ENCODE measurements around the gene SSBP3.

DNA sequence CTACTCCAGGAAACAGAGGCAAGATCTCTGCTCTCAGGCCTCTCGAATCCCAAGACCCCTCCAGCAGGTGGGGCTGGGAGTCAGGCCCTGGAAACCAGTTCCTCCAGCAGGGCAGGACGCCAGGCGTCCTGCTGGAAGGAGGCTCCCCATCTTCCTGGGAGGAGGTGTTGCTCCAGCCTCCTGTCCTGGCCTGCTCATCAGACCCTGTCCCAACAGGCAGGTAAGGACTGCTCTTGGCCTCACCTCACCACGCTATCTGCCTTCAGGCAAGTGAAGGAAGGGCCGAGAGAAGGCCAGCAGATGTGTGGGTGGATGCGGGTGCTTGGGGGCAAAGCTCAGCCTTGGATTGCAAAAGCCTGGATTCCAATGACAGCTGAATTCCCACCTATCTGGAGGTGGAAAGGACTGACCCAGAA, 82.9 kb downstream of the SSBP3 start:
- TF ChIP-seq, protein P1, sequence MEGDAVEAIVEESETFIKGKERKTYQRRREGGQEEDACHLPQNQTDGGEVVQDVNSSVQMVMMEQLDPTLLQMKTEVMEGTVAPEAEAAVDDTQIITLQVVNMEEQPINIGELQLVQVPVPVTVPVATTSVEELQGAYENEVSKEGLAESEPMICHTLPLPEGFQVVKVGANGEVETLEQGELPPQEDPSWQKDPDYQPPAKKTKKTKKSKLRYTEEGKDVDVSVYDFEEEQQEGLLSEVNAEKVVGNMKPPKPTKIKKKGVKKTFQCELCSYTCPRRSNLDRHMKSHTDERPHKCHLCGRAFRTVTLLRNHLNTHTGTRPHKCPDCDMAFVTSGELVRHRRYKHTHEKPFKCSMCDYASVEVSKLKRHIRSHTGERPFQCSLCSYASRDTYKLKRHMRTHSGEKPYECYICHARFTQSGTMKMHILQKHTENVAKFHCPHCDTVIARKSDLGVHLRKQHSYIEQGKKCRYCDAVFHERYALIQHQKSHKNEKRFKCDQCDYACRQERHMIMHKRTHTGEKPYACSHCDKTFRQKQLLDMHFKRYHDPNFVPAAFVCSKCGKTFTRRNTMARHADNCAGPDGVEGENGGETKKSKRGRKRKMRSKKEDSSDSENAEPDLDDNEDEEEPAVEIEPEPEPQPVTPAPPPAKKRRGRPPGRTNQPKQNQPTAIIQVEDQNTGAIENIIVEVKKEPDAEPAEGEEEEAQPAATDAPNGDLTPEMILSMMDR (IDR thresholded peaks at IDR 0.05; ENCODE audit: insufficient read depth, low read length): no peak
- TF ChIP-seq POLR2AphosphoS5 (IDR thresholded peaks at IDR 0.05; ENCODE audit: low read depth) (no peak), GABPA (IDR thresholded peaks at IDR 0.05; ENCODE audit: low read depth) (no peak), SPI1 (IDR thresholded peaks at IDR 0.05; ENCODE audit: borderline replicate concordance, low read depth) (no peak)
- TF ChIP-seq, protein P2, sequence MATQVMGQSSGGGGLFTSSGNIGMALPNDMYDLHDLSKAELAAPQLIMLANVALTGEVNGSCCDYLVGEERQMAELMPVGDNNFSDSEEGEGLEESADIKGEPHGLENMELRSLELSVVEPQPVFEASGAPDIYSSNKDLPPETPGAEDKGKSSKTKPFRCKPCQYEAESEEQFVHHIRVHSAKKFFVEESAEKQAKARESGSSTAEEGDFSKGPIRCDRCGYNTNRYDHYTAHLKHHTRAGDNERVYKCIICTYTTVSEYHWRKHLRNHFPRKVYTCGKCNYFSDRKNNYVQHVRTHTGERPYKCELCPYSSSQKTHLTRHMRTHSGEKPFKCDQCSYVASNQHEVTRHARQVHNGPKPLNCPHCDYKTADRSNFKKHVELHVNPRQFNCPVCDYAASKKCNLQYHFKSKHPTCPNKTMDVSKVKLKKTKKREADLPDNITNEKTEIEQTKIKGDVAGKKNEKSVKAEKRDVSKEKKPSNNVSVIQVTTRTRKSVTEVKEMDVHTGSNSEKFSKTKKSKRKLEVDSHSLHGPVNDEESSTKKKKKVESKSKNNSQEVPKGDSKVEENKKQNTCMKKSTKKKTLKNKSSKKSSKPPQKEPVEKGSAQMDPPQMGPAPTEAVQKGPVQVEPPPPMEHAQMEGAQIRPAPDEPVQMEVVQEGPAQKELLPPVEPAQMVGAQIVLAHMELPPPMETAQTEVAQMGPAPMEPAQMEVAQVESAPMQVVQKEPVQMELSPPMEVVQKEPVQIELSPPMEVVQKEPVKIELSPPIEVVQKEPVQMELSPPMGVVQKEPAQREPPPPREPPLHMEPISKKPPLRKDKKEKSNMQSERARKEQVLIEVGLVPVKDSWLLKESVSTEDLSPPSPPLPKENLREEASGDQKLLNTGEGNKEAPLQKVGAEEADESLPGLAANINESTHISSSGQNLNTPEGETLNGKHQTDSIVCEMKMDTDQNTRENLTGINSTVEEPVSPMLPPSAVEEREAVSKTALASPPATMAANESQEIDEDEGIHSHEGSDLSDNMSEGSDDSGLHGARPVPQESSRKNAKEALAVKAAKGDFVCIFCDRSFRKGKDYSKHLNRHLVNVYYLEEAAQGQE (IDR thresholded peaks at IDR 0.05; ENCODE audit: insufficient replicate concordance, low read depth): no peak

Measured in HL-60 (cell line).